ENCODE data around the gene NAP1L4.

The NAP1L4 gene

DNA sequence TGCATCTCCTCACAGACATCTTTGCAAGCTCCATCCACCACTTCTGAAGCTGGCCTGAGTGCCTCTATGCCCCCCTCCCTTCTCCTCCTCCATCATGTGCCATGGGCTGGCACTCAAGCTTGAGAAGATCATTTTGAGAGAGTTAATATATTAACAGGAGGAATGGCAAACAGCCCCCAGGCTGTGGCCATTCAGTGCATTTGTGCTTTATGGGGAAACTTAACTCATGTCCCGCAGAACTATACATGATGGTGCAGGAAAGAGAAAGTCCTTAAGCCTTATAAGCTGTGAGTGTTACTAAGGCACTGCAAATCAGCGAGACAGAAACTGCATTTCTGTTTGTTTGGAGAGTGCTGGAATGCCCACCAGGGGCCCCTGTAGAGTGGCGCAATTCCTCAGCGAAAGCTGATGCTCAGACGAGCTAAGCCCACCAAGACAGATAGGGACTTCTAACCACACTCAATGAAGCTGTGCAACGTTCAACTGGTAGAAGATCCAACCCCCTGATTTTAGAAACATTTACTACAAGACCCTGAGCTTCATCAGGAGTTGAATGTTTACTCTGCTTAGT lies 36.1 kb downstream of the NAP1L4 start:
- TF ChIP-seq, protein P1, sequence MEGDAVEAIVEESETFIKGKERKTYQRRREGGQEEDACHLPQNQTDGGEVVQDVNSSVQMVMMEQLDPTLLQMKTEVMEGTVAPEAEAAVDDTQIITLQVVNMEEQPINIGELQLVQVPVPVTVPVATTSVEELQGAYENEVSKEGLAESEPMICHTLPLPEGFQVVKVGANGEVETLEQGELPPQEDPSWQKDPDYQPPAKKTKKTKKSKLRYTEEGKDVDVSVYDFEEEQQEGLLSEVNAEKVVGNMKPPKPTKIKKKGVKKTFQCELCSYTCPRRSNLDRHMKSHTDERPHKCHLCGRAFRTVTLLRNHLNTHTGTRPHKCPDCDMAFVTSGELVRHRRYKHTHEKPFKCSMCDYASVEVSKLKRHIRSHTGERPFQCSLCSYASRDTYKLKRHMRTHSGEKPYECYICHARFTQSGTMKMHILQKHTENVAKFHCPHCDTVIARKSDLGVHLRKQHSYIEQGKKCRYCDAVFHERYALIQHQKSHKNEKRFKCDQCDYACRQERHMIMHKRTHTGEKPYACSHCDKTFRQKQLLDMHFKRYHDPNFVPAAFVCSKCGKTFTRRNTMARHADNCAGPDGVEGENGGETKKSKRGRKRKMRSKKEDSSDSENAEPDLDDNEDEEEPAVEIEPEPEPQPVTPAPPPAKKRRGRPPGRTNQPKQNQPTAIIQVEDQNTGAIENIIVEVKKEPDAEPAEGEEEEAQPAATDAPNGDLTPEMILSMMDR (IDR thresholded peaks at IDR 0.05; ENCODE audit: extremely low read depth, missing control alignments) = no peak
- DNase-seq (ENCODE audit: low spot score) = no peak

DNA sequence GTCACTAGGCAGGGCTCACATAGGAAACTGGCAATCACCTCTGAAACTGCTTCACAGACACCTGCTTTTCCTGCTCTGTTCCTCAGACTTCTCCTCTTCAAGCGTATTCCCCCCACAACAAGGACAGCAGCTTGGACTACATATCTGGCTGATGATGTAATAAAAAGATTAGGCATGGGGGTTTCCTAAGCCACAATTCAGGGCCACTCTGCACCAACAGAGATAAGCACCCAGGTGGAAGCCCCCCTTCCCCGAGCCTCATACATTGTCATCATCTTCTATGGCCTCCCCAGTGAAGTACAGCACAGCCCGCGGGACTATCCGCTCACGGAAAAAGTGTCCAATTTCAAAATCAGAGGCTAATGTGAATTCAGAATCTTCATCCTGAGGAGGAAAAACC lies 37.9 kb downstream of the NAP1L4 start:
- TF ChIP-seq, protein P1 (IDR thresholded peaks at IDR 0.05; ENCODE audit: extremely low read depth, missing control alignments) = no peak
- DNase-seq (ENCODE audit: low spot score) = no peak

DNA sequence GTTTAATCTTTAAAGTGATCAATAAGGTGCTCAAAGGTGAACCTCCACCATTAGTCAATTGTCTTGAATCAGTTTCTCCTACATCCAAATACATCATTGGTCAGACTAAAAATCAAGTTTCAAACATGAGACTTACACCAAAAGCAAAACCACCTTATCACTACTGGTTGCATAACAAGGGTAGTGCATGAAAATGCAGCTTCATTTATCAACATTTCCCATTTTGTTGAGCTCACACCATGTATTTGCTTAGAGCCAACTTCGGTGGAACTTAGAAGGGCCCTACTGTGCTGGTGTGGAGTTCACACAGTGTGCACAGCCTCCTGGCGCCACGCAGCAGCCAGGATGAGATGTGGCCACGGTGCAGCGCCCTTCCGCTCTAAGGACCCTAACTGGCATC lies 39.8 kb downstream of the NAP1L4 start:
- TF ChIP-seq, protein P1 (IDR thresholded peaks at IDR 0.05; ENCODE audit: extremely low read depth, missing control alignments) = no peak
- no peak for DNase-seq (ENCODE audit: low spot score)

DNA sequence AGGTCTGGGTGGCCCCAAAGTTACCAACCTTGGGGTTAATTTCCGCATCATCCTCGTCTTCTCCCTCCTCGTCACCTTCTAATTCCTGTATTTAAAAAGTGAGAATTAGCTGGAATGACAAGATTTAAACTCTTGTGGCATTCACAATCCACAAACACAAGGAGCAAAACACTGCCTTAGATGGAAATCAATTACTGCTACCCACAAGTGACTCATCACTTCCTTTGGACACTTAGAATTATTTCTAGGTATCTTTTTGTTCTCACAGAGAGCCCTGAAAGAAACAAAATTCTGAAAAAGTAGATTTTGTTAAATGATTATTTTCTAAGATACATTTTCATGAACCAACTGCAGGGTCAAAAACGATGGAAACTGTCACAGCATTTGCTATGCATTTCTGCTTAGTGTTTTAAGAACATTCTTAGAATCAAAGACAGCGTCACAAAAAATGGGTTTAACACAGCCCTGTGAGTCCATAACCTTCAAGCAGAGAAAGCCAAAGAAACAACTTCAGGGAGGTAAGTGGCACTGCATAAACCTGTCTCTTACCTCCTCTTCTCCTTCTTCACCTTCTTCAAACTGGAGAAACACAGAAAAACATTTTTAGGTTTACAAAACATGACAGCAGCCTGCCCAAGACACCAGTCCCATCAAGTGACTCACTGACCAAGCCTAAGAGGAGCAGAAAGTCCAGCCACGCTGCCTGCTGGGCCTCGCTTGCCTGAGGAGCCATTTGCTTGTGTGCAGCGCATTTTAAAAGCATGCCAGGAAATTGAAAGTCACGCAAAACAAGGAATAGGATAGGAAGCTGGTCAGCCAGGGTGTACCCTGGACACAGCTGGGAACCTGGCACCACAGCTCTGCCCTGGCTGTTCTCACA lies 40.7 kb downstream of the NAP1L4 start:
- no peak for DNase-seq (ENCODE audit: low spot score)
- TF ChIP-seq, protein P1 (IDR thresholded peaks at IDR 0.05; ENCODE audit: extremely low read depth, missing control alignments) = no peak

DNA sequence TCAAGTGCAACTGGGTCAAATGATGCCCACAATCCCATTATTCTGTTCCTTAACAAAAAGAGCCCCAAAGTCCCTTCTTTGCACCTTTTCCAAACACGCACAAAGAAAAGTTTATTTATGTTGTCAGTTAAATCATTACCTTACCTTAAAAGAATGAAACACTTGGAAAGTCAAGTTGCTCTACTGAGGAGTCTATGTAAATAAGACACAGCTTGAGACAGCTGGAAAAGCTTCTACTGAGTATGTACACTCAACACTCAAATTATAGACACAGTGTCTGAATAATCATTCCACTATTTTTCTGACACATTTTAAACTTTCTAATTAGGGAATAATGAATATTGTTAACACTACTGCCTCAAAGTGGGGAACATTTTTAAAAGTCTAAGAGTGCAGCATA lies 41.3 kb downstream of the NAP1L4 start:
- DNase-seq (ENCODE audit: low spot score) = no peak
- TF ChIP-seq, protein P1 (IDR thresholded peaks at IDR 0.05; ENCODE audit: extremely low read depth, missing control alignments) = no peak

DNA sequence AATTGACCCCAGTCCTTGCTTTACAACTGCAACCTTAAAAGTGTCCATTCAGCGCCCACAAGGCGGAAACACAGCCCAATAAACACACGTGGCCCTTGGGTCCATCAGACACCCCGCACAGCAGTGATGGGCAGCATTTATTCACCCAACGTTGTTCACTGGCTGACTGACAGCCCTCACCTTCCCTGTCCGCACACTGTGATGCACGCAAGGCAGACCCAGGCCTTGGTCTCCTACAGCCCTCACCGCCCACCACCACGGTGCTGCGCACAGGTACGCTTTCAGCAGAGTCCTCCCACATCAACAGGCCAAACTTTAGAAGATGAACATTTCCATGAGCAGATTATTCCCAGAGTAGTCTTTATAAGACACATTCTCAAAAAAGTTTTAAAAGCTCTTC lies 42.2 kb downstream of the NAP1L4 start:
- DNase-seq (ENCODE audit: low spot score) = no peak
- TF ChIP-seq, protein P1 (IDR thresholded peaks at IDR 0.05; ENCODE audit: extremely low read depth, missing control alignments) = no peak

DNA sequence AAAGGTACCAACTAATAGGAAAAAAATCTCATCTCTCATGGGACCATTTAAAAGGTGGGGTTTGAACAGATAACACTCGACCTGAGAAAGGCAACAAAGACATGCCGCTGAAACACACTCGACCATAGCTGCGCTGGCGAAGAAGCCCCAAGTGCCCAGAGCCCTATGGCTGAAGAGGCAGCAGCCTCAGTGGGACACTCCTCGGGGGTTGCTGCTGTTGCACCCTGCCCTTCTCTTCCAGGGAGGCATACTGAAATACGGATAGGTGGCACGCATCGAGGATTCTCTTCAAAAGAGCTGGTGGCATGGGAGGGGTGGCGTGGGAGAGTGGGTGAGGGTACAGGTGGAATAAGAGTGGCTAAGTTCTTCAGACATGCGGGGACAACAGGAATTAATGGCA lies 44.4 kb downstream of the NAP1L4 start:
- TF ChIP-seq, protein P1 (IDR thresholded peaks at IDR 0.05; ENCODE audit: extremely low read depth, missing control alignments) = no peak
- no peak for DNase-seq (ENCODE audit: low spot score)
